Smooth muscle cell (in vitro differentiated cells): ENCODE results near the gene USPL1. TPM values are rescaled to one million over a fixed set of nuclear protein-coding genes. Genes with fewer than 3 reads are reported as not detected.

Experiments
- DNase-seq: peaks from one replicate; lab custom pipeline; 2025; ENCODE audit not compliant: unreplicated experiment; lab: John Stamatoyannopoulos, UW
- H2AFZ ChIP-seq: fragments of 200-600 bp; sonication (generic); 2 replicates; pipeline ENCODE4 v1.6.0; 2016; ENCODE audit warnings: antibody characterized with exemption, low read depth, mild to moderate bottlenecking
- H3F3A ChIP-seq: fragments of 200-600 bp; sonication (generic); 2 replicates; pipeline ENCODE4 v1.6.0; 2017; ENCODE audit warnings: antibody characterized with exemption, low read depth
- H3K27ac ChIP-seq: fragments of 200-600 bp; sonication (generic); 2 replicates; pipeline ENCODE4 v1.5.1; 2016; ENCODE audit warnings: low read depth, mild to moderate bottlenecking
- H3K27me3 ChIP-seq: fragments of 200-600 bp; sonication (generic); 2 replicates; pipeline ENCODE4 v1.6.1; 2016; ENCODE audit warnings: low read depth, mild to moderate bottlenecking
- H3K36me3 ChIP-seq: fragments of 200-600 bp; sonication (generic); 2 replicates; pipeline ENCODE4 v1.5.1; 2016; ENCODE audit warnings: low read depth
- H3K4me1 ChIP-seq: fragments of 200-600 bp; sonication (generic); 2 replicates; pipeline ENCODE4 v1.5.1; 2016; ENCODE audit warnings: low read depth
- H3K4me2 ChIP-seq: fragments of 200-600 bp; sonication (generic); 2 replicates; pipeline ENCODE4 v1.6.0; 2016; ENCODE audit warnings: mild to moderate bottlenecking
- H3K4me3 ChIP-seq: fragments of 200-600 bp; sonication (generic); 2 replicates; pipeline ENCODE4 v1.5.1; 2016; ENCODE audit warnings: mild to moderate bottlenecking
- H3K79me2 ChIP-seq: fragments of 200-600 bp; sonication (generic); 2 replicates; pipeline ENCODE4 v1.6.0; 2016; ENCODE audit warnings: low read depth, mild to moderate bottlenecking
- H3K9ac ChIP-seq: fragments of 200-600 bp; sonication (generic); 2 replicates; pipeline ENCODE4 v1.6.0; 2016; ENCODE audit warnings: low read depth
- H3K9me3 ChIP-seq: fragments of 200-600 bp; sonication (generic); replicated peaks from 2 replicates; pipeline ENCODE4 v1.5.1; 2016; ENCODE audit warnings: low read depth
- H4K20me1 ChIP-seq: fragments of 200-600 bp; sonication (generic); 2 replicates; pipeline ENCODE4 v1.6.0; 2016; ENCODE audit warnings: low read depth
- CTCF ChIP-seq: fragments of 200-600 bp; sonication (generic); IDR thresholded peaks from 2 replicates; pipeline ENCODE4 v1.5.1; 2017; ENCODE audit warnings: borderline replicate concordance, mild to moderate bottlenecking, antibody characterized with exemption; ENCODE audit not compliant: insufficient read depth, poor library complexity, severe bottlenecking
- WGBS: methylation state at CpG from one replicate; pipeline ENCODE4 v1.1.7; 2016; ENCODE audit warnings: low lambda C conversion rate; 5-methylcytosine and 5-hydroxymethylcytosine counted together
- polyA plus RNA-seq: library from polyadenylated mRNA; unstranded; fragments of >200 nt; fragmentation: Nextera tagmentation; extraction: Ambion mirVana; gene quantifications from 2 replicates; pipeline ENCODE4 v1.2.1, GENCODE V29; 2016
- total RNA-seq: library from RNA; depleted of rRNA; stranded (reverse); fragments of >200 nt; gene quantifications from 2 replicates; pipeline ENCODE4 v1.2.3, GENCODE V29; 2014

USPL1 gene
- total and polyA plus RNA-seq, 2 experiments from 2014 or later, result 12.3 to 33.3 TPM

DNA sequence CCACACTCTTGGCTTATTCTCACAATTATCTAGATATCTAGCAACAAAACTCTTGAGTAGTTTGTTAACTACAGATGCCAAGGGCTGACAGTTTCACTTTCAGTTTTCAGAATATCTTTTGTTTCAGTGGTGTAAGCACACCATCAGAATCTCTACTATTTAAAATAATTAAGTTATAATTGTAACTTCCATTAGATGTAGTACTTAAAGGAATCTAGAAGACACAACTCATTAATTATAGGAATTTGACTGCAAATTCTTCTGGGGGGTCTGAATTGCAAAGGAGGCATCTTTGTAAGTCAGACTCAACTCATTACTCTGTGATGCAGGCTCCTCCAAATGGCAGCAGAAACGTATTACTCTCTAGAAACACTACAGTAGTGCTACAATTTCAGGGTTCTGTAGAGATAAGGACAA is 44.9 kb upstream of the USPL1 start:
- no peaks in the 10 kb centered on the region for H3K9me3 ChIP-seq
- peaks cover 23% of the 10 kb centered on the region for H3F3A ChIP-seq
- peak overlapping the region; percentile 65 for H3K27ac ChIP-seq
- no peaks in the 10 kb centered on the region for H3K79me2 ChIP-seq
- H3K27me3 ChIP-seq, result no peaks in the 10 kb centered on the region
- peak overlapping the region; percentile 63 for H3K9ac ChIP-seq
- no peak for TF ChIP-seq CTCF
- WGBS, result 7% methylated on average over 1 of the region's 1 CpG
- H3K4me3 ChIP-seq, result peak overlapping the region; percentile 43
- no peaks in the 10 kb centered on the region for H4K20me1 ChIP-seq
- DNase-seq, result no peak
- H2AFZ ChIP-seq, result peak overlapping the region; percentile 90
- H3K4me1 ChIP-seq, result peaks cover 5% of the 10 kb centered on the region
- no peaks in the 10 kb centered on the region for H3K36me3 ChIP-seq
- peak overlapping the region; percentile 84 for H3K4me2 ChIP-seq

DNA sequence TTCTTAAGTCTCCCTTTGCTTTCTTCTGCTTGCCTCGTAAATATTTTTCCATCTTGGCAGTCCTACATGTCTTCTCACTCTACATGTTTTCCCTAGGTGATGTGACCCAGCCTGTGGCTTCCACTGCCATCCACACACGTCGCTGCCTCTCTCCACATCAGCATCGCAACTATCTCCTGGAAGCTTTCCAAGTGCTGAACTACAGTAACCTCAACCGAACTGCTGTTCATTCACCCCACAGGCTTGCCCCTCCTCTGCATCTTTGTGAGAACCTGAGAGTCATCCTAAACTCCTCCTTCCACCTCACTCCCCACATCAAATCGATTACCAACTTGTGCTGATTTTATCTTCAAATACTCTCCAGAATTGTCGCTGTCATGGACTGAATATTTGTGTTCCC is 41.2 kb upstream of the USPL1 start:
- Histone ChIP-seq H3K79me2 (no peaks in the 10 kb centered on the region), H3K9me3 (no peaks in the 10 kb centered on the region), H3K9ac (no peak overlapping the region), H3K27ac (no peak overlapping the region), H3K4me3 (no peak overlapping the region), H3K36me3 (no peaks in the 10 kb centered on the region), H3F3A (peaks cover 10% of the 10 kb centered on the region), H3K4me2 (no peak overlapping the region), H3K27me3 (no peaks in the 10 kb centered on the region), H2AFZ (no peak overlapping the region), H3K4me1 (no peaks in the 10 kb centered on the region), H4K20me1 (no peaks in the 10 kb centered on the region)
- WGBS, result 67% methylated on average over 7 of the region's 7 CpGs
- no peak for TF ChIP-seq CTCF
- no peak for DNase-seq

- no peak overlapping the region for H3K4me2 ChIP-seq
Observed at GRCh38 chr13:30577401-30577852, 40.3 kb upstream of the USPL1 start.

More at GRCh38 chr13:30577401-30577852, 40.3 kb upstream of the USPL1 start:
- Histone ChIP-seq H3K4me1 (no peaks in the 10 kb centered on the region), H3K27ac (no peak overlapping the region), H3K27me3 (no peaks in the 10 kb centered on the region), H3F3A (peaks cover 10% of the 10 kb centered on the region), H4K20me1 (no peaks in the 10 kb centered on the region), H2AFZ (no peak overlapping the region), H3K4me3 (no peak overlapping the region), H3K36me3 (no peaks in the 10 kb centered on the region), H3K9me3 (no peaks in the 10 kb centered on the region), H3K79me2 (no peaks in the 10 kb centered on the region), H3K9ac (no peak overlapping the region)
- 33% methylated on average over 6 of the region's 6 CpGs for WGBS
- DNase-seq, result no peak
- no peak for TF ChIP-seq CTCF
